GM12892 (cell line): Measurements from ENCODE around the gene GPC5.

ENCODE experiments used
- POLR2A ChIP-seq: IDR thresholded peaks from 2 replicates; pipeline ENCODE4 v1.6.1; 2011; ENCODE audit warnings: low read depth, low read length, control low read depth
- POLR2AphosphoS5 ChIP-seq: IDR thresholded peaks from 2 replicates; pipeline ENCODE4 v1.6.1; 2011; ENCODE audit warnings: low read depth, low read length, control low read depth
- TAF1 ChIP-seq: IDR thresholded peaks from 2 replicates; pipeline ENCODE4 v1.6.1; 2011; ENCODE audit warnings: low read depth, mild to moderate bottlenecking, control low read depth, low read length, borderline replicate concordance

DNA sequence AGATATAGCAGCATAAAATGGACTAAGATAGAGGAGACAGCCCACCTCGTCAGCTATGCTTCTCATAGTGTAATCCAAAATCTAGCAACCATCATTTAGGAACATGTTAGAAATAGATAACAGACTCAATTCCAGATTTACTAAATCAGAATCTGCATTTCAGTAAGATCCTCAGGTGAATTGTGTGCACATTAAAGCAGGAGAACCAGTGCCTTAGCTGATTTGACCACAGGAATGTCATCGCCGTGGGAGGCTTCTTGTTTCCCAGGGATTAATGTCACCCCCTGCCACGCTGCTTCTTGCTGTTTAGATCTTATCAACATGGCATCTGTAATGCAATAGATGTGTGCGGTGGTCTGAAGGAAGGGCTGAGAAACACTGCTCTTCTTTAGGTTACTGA lies 84.0 kb downstream of the GPC5 start:
- TF ChIP-seq POLR2A: no peak
- no peak for TF ChIP-seq TAF1
- no peak for TF ChIP-seq POLR2AphosphoS5
